G401.6 (cell line): ENCODE results near the gene SMARCB1.

Experiments
- FAIRE-seq: peaks from 2 replicates; lab custom pipeline; 2012; peaks lifted over from hg19 to GRCh38; lab: Jason Lieb, UNC

SMARCB1 gene

DNA sequence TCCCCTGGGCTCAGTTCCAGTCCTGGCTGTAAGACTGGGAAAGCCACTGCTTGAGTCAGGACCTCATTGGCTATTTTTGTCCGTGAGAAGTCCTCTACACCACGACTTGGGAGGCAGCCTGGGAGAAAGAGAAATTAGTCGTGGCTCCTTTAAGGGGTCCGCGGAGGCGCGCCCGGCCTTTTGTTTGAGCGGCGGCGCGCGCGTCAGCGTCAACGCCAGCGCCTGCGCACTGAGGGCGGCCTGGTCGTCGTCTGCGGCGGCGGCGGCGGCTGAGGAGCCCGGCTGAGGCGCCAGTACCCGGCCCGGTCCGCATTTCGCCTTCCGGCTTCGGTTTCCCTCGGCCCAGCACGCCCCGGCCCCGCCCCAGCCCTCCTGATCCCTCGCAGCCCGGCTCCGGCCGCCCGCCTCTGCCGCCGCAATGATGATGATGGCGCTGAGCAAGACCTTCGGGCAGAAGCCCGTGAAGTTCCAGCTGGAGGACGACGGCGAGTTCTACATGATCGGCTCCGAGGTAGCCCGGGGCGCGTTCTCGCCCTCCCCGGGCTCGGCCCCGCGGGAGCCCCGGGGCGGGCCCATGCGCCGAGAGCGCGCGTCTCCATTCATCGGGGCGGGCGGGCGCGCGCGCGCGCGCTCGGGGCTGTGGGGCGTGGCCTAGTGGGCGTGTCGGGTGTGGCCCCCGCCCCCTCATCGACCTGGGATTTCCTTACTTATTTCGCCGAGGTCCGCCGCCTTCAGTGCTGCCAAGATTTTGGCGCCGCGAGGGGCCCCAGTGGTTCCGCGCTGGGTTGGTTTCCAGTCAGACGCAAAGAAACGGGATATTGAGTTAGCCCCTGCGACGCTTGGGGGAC is at the start of gene SMARCB1:
TSS of gene SMARCB1 (plus strand) at position 215 of the 848 bp plus-strand sequence. CDS start at position 419, 204 bp downstream.
- FAIRE-seq, result no peak

- FAIRE-seq, result no peak
These were observed 49.1 kb upstream of the SMARCB1 start for GRCh38 chr22:23737696-23738095.

DNA sequence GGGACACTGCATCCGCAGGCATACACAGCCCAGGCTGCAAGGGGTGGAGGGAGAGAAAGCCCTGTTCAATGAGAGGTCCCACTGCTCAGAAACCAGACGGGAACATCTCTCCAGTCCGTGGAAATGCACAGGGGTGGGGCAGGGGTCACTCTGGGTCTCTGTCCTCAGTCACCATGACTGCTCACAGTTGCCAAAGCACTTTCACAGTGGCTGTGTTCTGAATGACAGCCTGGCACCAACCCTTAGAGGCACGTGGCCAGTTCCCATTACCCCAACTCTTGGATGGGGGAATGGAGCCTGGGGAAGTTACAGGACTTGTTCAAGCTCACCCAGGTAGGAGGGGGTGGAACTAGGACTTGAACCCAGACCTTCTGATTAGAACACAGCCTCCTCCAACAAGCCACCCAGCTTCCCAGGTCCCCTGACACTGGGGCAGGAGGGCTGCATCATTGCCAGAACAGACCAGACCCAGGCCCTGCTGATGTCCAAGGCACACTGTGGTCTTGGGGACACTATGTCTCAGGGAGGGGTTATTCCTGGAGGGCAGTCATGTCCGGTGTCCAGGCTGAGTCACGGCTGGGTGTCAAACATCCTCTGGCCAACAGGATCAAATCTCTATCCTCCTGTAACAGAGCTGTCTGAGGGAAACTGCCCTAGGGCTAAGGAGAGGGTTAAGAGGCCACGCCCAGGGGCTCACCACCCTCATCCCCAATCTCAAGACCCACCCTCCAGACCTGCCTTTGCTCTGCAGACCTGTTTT is 44.1 kb upstream of the SMARCB1 start:
- FAIRE-seq, result no peak

- no peak for FAIRE-seq
These were observed 43.5 kb upstream of the SMARCB1 start for GRCh38 chr22:23743303-23743705.

- FAIRE-seq, result no peak
These were observed 42.8 kb upstream of the SMARCB1 start for GRCh38 chr22:23744001-23744400.

DNA sequence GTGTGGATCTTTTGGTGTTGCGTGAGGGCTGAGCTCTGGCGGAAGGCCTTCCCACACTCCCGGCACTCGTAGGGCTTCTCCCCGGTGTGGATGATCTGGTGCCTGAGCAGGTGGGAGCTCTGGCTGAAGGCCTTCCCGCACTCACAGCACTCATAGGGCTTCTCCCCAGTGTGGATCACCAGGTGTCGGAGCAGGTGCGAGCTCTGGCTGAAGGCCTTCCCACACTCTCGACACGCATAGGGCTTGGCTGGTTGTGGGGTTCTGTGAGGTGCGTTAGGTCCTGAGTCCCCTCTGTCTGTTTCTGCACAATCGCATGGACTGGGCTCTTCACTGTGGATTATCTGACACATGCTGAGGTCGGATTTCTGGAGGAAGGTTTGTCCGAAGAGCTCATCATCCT is 42.3 kb upstream of the SMARCB1 start:
- no peak for FAIRE-seq

GRCh38 chr22:23745791-23746190 is 41.0 kb upstream of the SMARCB1 start:
- FAIRE-seq, result no peak

DNA sequence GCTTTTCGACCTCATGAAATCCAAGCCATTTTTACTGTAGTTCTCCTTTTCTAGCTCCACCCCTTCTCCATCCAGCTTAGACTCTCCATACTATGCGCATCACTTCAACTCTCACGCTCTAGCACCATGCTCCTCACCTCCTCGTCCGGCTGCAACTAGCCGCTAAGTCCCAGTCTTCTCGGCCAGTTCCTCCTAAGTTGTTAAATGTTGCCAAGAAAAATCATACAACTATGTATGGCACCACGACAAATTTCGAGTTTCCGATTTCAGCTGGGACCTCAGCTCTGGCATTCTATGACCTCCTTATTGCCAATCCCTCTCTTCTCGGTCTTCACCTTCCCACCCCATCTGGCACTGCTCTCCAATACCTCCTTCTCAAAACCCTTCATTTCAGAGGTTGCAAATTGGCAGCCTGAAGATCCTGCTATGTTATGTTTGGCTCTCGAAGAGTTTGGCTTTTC is 36.9 kb upstream of the SMARCB1 start:
- FAIRE-seq, result no peak

DNA sequence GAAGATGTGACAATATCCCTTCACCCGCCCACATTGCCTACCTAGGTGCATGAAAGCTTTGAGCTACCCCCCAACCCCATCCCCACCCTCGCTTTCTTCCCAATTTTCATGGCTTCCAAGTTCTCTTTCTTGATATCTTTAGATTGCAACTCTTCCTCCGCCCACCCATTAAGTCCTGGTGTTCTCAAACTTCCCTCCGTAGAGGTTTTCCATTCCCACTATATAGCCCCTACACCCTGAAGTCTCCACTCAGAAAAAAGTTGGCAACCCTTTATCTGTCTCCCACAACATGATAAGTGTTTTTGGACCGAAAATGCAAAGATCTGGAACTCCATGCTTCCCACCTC is 36.4 kb upstream of the SMARCB1 start:
- no peak for FAIRE-seq

- FAIRE-seq, result no peak
These were observed 35.9 kb upstream of the SMARCB1 start, which contains the start of gene ZNF70 for GRCh38 chr22:23750714-23751440. Gene ZNF70, minus strand, starts transcription at chr22:23751112. Its CDS starts 5,972 bp downstream, at chr22:23745140.

DNA sequence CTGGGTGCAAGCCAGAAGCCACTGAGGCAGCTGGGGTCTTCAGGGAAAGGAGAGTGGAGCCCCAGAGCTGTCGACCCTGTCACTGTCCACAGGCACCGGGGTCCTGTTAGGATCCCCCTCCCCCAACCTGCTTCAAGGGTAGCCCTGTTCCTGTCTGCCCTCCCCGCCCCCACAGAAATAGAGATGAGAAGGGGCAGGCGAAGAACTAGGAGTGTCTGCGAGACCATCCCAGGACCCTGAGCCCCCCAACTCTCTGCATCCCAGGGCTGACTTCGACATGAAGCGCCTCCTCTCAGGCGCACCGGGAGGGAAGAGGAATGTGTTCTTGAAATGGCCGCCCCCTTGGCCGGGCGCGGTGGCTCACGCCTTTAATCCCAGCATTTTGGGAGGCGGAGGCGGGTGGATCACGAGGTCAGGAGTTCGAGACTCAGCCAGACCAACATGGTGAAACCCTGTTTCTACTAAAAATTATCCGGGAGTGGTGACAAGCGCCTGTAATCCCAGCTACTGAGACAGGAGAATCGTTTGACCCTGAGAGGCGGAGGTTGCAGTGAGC is 35.2 kb upstream of the SMARCB1 start:
- FAIRE-seq, result no peak

GRCh38 chr22:23752090-23752691 is 34.6 kb upstream of the SMARCB1 start:
- FAIRE-seq, result no peak

- FAIRE-seq, result no peak
These were observed 34.0 kb upstream of the SMARCB1 start for GRCh38 chr22:23752750-23753149.

- FAIRE-seq, result no peak
These were observed 33.4 kb upstream of the SMARCB1 start for GRCh38 chr22:23753385-23753784.

DNA sequence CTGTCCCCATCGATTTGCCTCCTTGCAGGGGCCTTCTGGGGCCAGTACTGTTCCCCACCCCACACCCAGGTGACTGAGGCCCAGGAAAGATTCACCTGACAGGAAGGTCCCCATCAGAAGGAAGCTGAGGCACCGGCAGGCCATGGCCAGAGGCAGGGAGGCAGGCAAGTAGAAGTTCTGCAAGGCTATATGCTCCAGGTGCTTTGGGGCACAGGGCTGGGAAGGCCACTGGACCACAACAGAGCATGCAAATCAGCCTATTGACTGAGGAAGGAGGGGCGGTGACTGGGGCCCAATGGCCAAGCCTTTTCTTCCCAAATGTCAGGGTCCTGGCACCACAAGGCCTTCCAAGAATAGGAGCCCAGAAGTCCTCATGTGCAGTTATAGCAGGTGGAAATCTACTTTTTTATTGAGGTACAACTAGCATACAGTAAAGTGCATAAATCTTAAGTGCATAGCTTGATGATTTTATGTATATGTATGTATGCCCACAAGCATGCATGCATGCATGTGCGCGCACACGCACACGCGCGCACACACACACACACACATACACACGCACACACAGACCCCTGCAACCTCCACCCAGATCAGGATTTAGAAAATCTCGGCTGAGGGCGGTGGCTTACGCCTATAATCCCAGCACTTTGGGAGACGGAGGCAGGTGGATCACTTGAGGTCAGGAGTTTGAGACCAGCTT is 32.4 kb upstream of the SMARCB1 start, which contains the start of gene VPREB3:
TSS of gene VPREB3 (minus strand) at position 206 of the 700 bp plus-strand sequence. CDS start at position 144, 62 bp downstream.
- FAIRE-seq, result no peak

- no peak for FAIRE-seq
These were observed 31.7 kb upstream of the SMARCB1 start for GRCh38 chr22:23754980-23755636.

DNA sequence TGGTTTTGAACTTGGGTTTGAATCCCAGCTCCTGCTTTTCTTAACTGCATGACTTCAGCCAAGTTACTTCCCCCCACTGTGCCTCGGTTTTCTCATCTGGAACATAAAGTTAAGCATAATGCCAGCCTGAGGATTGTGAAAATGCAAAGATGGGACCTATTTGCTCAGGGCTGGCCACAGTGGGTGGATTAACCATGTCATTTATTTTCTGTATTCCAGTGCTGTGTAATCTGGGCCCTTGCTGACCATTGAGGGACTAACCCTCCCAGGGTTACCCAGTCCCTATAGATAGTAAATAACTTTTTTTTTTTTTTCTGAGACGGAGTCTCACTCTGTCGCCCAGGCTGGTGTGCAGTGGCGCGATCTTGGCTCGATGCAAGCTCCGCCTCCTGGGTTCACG is 31.1 kb upstream of the SMARCB1 start:
- FAIRE-seq, result no peak

DNA sequence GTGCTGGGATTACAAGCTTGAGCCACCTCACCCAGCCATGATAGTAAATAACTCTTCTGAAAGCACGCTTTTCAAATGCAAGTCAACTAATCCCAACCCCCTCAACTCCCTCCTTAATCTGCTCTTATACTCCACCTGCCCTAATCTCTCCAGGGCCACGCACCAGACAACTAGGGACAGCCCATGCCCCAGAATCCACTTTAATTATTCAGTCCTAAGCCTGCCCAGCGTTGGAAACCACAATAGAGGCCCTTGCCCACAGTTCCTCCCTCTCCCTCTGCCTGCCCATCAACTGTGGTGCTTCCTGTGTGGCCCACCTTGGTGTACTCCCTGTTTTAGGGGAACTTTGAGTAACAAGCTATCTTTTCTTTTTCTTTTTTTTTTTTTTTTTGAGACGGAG is 29.9 kb upstream of the SMARCB1 start:
- no peak for FAIRE-seq

- no peak for FAIRE-seq
These were observed 27.2 kb upstream of the SMARCB1 start for GRCh38 chr22:23759566-23759965.

DNA sequence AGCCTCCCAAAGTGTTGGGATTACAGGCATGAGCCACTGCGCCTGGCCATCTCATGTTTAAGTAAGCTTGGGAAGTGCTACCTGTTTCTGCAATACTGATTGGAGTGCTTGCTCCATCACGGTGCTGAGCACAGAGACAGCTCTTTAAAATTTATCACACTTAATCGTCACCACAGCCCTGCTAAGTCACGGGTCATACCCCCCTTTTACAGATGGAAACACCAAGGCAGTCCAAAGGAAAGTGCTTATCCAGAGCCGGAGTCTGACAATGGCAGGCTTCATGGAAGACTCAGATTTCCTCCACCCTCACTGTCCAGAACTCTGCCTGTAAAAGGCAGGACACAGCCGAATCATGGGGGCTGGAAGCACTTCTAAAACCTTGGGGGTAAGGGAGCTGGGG is 26.7 kb upstream of the SMARCB1 start:
- no peak for FAIRE-seq
